Esophagus squamous epithelium (tissue), 5 donors: Measurements from ENCODE around the gene KL. TPM values are rescaled to one million over a fixed set of nuclear protein-coding genes. Genes with fewer than 3 reads are reported as not detected.

Experiments
- DNase-seq: peaks from one replicate; lab custom pipeline; 2025; lab: John Stamatoyannopoulos, UW
- H3K27ac ChIP-seq, 4 donors: fragments of 200-600 bp; sonication (generic); one replicate each; pipeline ENCODE4 v1.5.1; 2016 to 2019; ENCODE audit warnings: mild to moderate bottlenecking in 1 of 4
- H3K27me3 ChIP-seq, 4 donors: fragments of 200-600 bp; sonication (generic); 1 replicate in 3 of 4; 2 replicates in 1 of 4; pipeline versions ENCODE4 v1.5.1 to v1.6.0; 2017 to 2021; ENCODE audit warnings: antibody characterized with exemption in 1 of 4
- H3K36me3 ChIP-seq, 3 donors: fragments of 200-600 bp; sonication (generic); one replicate each; pipeline ENCODE4 v1.5.1; 2016 to 2019
- H3K4me1 ChIP-seq, 3 donors: fragments of 200-600 bp; sonication (generic); one replicate each; pipeline ENCODE4 v1.5.1; 2017 to 2019
- H3K4me3 ChIP-seq, 4 donors: fragments of 200-600 bp; sonication (generic); 1 replicate in 3 of 4; 2 replicates in 1 of 4; pipeline ENCODE4 v1.5.1; 2016 to 2019; ENCODE audit warnings: mild to moderate bottlenecking in 2 of 4, moderate library complexity in 1 of 4
- H3K9me3 ChIP-seq, 3 donors: fragments of 200-600 bp; sonication (generic); one replicate each; pipeline ENCODE4 v1.5.1; 2016 to 2019
- POLR2A ChIP-seq, 4 donors: fragments of 450-650 bp; IDR thresholded peaks; one replicate each; pipeline ENCODE4 v1.6.1; 2017; ENCODE audit warnings: antibody characterized with exemption in 4 of 4, mild to moderate bottlenecking in 4 of 4, moderate library complexity in 3 of 4
- WGBS, 2 donors: methylation state at CpG; one replicate each; pipeline ENCODE4 v1.1.5; 2018; 5-methylcytosine and 5-hydroxymethylcytosine counted together
- intact Hi-C: fragments of 100-400 bp; cut with DNase I; formaldehyde crosslinking; loops from one replicate; pipeline ENCODE4 v1.15.0; 2022
- total RNA-seq, 4 donors: library from RNA; depleted of rRNA; stranded (reverse); fragments of >200 nt; gene quantifications; one replicate each; pipeline ENCODE4 v1.1.0, GENCODE V29; 2016
- TF ChIP-seq, protein P1 (sequence below), 6 experiments: fragments of 450-650 bp in 4 of 6; fragments of 200-600 bp in 2 of 6; sonication (generic) in 2 of 6; IDR thresholded peaks; one replicate each; pipeline ENCODE4 v1.5.1; 2016 to 2019; ENCODE audit warnings: antibody characterized with exemption in 6 of 6, mild to moderate bottlenecking in 4 of 6, moderate library complexity in 4 of 6
- donor health status: DM: yes; HTN: yes; CAD: no.

Gene KL
- 1 to 10 TPM in 1 of 4 donors, under 1 TPM in 3; 0.11 to 1.1 (median 0.82) TPM for total RNA-seq

DNA sequence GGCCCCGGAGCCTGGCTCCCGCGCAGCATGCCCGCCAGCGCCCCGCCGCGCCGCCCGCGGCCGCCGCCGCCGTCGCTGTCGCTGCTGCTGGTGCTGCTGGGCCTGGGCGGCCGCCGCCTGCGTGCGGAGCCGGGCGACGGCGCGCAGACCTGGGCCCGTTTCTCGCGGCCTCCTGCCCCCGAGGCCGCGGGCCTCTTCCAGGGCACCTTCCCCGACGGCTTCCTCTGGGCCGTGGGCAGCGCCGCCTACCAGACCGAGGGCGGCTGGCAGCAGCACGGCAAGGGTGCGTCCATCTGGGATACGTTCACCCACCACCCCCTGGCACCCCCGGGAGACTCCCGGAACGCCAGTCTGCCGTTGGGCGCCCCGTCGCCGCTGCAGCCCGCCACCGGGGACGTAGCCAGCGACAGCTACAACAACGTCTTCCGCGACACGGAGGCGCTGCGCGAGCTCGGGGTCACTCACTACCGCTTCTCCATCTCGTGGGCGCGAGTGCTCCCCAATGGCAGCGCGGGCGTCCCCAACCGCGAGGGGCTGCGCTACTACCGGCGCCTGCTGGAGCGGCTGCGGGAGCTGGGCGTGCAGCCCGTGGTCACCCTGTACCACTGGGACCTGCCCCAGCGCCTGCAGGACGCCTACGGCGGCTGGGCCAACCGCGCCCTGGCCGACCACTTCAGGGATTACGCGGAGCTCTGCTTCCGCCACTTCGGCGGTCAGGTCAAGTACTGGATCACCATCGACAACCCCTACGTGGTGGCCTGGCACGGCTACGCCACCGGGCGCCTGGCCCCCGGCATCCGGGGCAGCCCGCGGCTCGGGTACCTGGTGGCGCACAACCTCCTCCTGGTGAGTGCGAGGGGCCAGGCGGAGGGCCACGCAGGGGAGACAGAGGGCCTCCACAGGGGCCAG, at the start of gene KL:
Gene KL (plus strand): TSS at position 10 of the 909 bp plus-strand sequence. CDS start 18 bp downstream, at position 28.
- intact Hi-C loops: no loop called here
- Histone ChIP-seq H3K4me1 (peaks cover 7 to 23% (median 11%) of the 10 kb centered on the region in 3 donors), H3K27me3 (peaks cover 0 to 49% (median 4%) of the 10 kb centered on the region in 4 donors), H3K9me3 (no peaks in the 10 kb centered on the region), H3K27ac (peak within 1 kb of the TSS; percentile 64 to 86 (median 76)), H3K4me3 (peak within 1 kb of the TSS; percentile 31 to 71 (median 55)), H3K36me3 (no peaks in the 10 kb centered on the region)
- DNase-seq: no peak
- TF ChIP-seq POLR2A (IDR thresholded peaks at IDR 0.05): no peak
- TF ChIP-seq, protein P1, sequence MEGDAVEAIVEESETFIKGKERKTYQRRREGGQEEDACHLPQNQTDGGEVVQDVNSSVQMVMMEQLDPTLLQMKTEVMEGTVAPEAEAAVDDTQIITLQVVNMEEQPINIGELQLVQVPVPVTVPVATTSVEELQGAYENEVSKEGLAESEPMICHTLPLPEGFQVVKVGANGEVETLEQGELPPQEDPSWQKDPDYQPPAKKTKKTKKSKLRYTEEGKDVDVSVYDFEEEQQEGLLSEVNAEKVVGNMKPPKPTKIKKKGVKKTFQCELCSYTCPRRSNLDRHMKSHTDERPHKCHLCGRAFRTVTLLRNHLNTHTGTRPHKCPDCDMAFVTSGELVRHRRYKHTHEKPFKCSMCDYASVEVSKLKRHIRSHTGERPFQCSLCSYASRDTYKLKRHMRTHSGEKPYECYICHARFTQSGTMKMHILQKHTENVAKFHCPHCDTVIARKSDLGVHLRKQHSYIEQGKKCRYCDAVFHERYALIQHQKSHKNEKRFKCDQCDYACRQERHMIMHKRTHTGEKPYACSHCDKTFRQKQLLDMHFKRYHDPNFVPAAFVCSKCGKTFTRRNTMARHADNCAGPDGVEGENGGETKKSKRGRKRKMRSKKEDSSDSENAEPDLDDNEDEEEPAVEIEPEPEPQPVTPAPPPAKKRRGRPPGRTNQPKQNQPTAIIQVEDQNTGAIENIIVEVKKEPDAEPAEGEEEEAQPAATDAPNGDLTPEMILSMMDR (IDR thresholded peaks at IDR 0.05): no peak
- WGBS, 2 donors: no CpG with 5 or more reads among the region's 106 CpGs

GRCh38 chr13:32967584-32968182, 48.5 kb upstream of the KL start:
- no peak for DNase-seq
- intact Hi-C loops: no loop called here
- H3K4me3 ChIP-seq: no peak overlapping the region
- TF ChIP-seq POLR2A (IDR thresholded peaks at IDR 0.05): no peak
- TF ChIP-seq, protein P1 (IDR thresholded peaks at IDR 0.05): no peak
- peaks cover 0 to 6% (median 0%) of the 10 kb centered on the region in 3 donors for H3K4me1 ChIP-seq
- no peaks in the 10 kb centered on the region for H3K36me3 ChIP-seq
- 78 to 82% methylated on average over 4 to 5 of the region's 5 CpGs for WGBS, 2 donors
- no peaks in the 10 kb centered on the region for H3K27me3 ChIP-seq
- no peaks in the 10 kb centered on the region for H3K9me3 ChIP-seq
- H3K27ac ChIP-seq: no peak overlapping the region

DNA sequence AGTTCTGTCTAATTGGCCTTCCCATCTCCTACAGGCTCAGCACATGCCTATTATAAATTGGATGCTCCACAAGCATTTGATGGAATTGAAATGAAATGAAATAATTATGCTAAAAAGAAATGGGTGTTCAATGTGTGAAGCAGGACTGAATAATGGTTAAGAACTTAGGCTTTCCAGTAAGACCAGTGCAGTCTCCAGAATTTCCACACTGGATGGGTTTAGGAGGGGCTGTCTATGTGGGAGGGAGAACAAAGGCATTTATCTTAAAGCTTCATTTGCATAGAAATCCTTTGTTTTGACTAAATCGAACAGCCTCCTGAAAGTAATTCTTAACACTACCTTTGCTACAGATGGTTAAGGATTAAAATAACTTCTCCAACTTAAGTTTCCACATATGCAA, 47.9 kb upstream of the KL start:
- Histone ChIP-seq H3K27me3 (no peaks in the 10 kb centered on the region), H3K4me3 (no peak overlapping the region), H3K4me1 (peaks cover 0 to 6% (median 0%) of the 10 kb centered on the region in 3 donors), H3K27ac (no peak overlapping the region), H3K9me3 (no peaks in the 10 kb centered on the region), H3K36me3 (no peaks in the 10 kb centered on the region)
- WGBS, 2 donors: 77 to 83% methylated on average over 1 of the region's 1 CpG
- intact Hi-C loops: no loop called here
- no peak for DNase-seq
- TF ChIP-seq, protein P1 (IDR thresholded peaks at IDR 0.05): no peak
- TF ChIP-seq POLR2A (IDR thresholded peaks at IDR 0.05): no peak

DNA sequence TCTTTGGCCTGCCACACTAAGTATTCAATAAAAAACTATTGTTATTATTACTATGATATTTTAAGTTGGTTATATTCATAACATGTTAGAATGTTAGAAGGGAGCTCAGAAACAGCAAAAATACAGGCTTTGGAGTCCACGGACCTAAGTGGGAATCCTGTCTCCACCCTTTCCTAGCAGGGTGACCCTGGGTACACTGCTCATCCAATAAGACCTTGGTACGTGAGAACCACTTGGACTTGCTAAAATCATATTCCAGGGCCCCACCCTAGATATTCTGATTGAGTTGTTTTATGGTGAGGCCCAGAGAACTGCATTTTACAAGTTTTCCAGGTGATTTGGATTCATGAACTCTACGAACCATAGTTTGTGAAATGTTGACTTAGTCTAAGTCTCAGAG, 47.4 kb upstream of the KL start:
- H3K4me3 ChIP-seq: no peak overlapping the region
- H3K27ac ChIP-seq: peak overlapping the region in 2 of 4 donors; percentile 68 to 78
- H3K36me3 ChIP-seq: no peaks in the 10 kb centered on the region
- TF ChIP-seq, protein P1 (IDR thresholded peaks at IDR 0.05): no peak
- no peak for TF ChIP-seq POLR2A (IDR thresholded peaks at IDR 0.05)
- H3K9me3 ChIP-seq: no peaks in the 10 kb centered on the region
- peaks cover 0 to 6% (median 0%) of the 10 kb centered on the region in 3 donors for H3K4me1 ChIP-seq
- no peaks in the 10 kb centered on the region for H3K27me3 ChIP-seq
- no peak for DNase-seq
- WGBS, 2 donors: 44 to 79% methylated on average over 3 of the region's 3 CpGs
- intact Hi-C loops: no loop called here

DNA sequence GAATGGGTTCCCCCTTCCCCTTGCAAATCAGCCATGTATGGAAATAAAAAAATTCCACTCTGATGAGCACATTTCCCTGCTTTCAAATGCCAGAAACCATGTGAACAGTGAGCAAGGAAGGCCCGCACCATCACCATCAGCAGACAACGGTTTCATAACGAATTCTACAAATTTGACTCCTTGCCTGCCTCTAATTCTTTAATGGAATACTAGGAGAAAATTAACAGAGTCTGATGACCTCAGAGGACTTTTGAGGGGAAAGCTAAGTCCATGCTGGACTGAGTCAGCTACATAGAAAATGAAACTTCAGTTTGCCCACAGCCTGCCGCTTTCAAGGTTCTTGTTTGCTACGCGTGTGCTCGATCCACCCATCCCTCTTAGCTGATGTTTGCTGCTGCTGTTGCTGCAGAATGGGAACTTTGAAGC, 46.7 kb upstream of the KL start:
- peaks cover 0 to 6% (median 0%) of the 10 kb centered on the region in 3 donors for H3K4me1 ChIP-seq
- no peaks in the 10 kb centered on the region for H3K27me3 ChIP-seq
- peak overlapping the region; percentile 11 to 78 (median 71) for H3K27ac ChIP-seq
- intact Hi-C loops: no loop called here
- peak overlapping the region in 3 of 4 donors; percentile 13 to 52 (median 21) for H3K4me3 ChIP-seq
- WGBS, 2 donors: 43 to 74% methylated on average over 7 of the region's 7 CpGs
- DNase-seq: no peak
- H3K36me3 ChIP-seq: no peaks in the 10 kb centered on the region
- no peak for TF ChIP-seq POLR2A (IDR thresholded peaks at IDR 0.05)
- TF ChIP-seq, protein P1 (IDR thresholded peaks at IDR 0.05): no peak
- no peaks in the 10 kb centered on the region for H3K9me3 ChIP-seq
